ENCODE results near the gene HDLBP.

The HDLBP gene

DNA sequence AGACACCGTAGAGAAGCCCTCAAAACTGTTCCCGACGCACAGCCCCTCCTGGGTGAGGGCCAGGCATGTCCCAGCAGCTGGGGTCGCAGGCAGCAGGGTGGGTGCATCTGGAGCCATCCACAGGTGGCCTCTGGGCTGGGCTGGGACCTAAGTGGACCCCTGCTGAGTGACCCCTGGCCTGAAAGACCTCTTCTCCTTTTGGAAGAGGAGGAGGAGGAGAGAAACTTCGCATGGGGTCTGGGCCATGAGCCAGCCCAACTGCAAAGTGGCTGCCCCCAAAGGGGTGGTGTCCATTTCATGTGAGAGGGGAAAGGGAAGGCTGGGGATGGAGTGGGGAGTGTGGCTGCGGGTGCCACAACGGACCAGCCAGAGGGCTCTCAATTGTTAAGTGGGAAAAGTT lies 101.9 kb downstream of the HDLBP start:
- no peak for DNase-seq (ENCODE audit: low read depth)
- TF ChIP-seq, protein P1, sequence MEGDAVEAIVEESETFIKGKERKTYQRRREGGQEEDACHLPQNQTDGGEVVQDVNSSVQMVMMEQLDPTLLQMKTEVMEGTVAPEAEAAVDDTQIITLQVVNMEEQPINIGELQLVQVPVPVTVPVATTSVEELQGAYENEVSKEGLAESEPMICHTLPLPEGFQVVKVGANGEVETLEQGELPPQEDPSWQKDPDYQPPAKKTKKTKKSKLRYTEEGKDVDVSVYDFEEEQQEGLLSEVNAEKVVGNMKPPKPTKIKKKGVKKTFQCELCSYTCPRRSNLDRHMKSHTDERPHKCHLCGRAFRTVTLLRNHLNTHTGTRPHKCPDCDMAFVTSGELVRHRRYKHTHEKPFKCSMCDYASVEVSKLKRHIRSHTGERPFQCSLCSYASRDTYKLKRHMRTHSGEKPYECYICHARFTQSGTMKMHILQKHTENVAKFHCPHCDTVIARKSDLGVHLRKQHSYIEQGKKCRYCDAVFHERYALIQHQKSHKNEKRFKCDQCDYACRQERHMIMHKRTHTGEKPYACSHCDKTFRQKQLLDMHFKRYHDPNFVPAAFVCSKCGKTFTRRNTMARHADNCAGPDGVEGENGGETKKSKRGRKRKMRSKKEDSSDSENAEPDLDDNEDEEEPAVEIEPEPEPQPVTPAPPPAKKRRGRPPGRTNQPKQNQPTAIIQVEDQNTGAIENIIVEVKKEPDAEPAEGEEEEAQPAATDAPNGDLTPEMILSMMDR (IDR thresholded peaks at IDR 0.05; ENCODE audit: low read length, missing control alignments): no peak
- H3K4me3 ChIP-seq (replicated peaks; ENCODE audit: low read depth, low read length): no peak overlapping the region

GRCh38 chr2:241213041-241213440 lies 102.4 kb downstream of the HDLBP start:
- DNase-seq (ENCODE audit: low read depth): no peak
- TF ChIP-seq, protein P1 (IDR thresholded peaks at IDR 0.05; ENCODE audit: low read length, missing control alignments): no peak
- H3K4me3 ChIP-seq (replicated peaks; ENCODE audit: low read depth, low read length): no peak overlapping the region

DNA sequence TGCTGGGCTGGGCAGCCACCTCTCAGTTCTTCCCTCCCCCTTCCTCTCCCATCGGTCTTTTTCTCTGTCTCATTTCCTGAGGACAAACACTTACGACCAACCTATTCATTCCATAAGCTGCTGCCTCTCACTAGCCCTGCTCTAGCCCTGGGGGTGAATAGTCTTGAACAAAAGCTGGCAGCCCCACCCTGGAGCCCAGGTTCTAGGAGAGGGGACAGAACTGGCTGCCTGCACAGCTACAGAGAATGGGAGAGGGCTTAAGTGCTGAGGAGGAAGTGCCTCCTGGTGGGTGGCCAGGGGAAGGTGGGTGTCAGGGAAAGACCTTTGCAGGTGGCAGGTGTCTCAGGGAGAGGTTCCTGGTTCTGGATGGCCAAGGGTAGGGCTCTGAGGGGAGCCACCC lies 104.2 kb downstream of the HDLBP start:
- TF ChIP-seq, protein P1 (IDR thresholded peaks at IDR 0.05; ENCODE audit: low read length, missing control alignments): no peak
- no peak overlapping the region for H3K4me3 ChIP-seq (replicated peaks; ENCODE audit: low read depth, low read length)
- DNase-seq (ENCODE audit: low read depth): no peak

GRCh38 chr2:241209271-241209670 lies 106.2 kb downstream of the HDLBP start:
- TF ChIP-seq, protein P1 (IDR thresholded peaks at IDR 0.05; ENCODE audit: low read length, missing control alignments): no peak
- no peak overlapping the region for H3K4me3 ChIP-seq (replicated peaks; ENCODE audit: low read depth, low read length)
- DNase-seq (ENCODE audit: low read depth): no peak

DNA sequence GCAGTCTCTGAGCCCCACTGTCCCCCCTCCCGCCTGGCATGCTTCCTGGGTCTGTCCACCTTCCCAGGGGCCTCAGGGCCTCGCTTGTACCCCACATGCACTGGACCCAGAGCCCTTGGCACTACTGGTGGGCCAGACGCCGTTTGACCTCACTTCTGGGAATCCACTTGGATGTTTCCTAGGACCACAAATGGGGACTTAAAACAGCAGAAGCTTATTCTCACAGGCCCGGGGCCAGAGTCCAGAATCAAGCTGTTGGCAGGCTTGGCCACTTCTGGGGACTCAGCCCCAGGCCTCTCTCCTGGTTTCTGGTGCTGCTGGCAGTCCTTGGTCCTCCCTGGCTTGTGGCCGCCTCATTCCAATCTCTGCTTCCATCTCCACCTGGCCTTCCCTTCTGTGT lies 107.4 kb downstream of the HDLBP start:
- DNase-seq (ENCODE audit: low read depth): no peak
- TF ChIP-seq, protein P1 (IDR thresholded peaks at IDR 0.05; ENCODE audit: low read length, missing control alignments): no peak
- H3K4me3 ChIP-seq (replicated peaks; ENCODE audit: low read depth, low read length): no peak overlapping the region

DNA sequence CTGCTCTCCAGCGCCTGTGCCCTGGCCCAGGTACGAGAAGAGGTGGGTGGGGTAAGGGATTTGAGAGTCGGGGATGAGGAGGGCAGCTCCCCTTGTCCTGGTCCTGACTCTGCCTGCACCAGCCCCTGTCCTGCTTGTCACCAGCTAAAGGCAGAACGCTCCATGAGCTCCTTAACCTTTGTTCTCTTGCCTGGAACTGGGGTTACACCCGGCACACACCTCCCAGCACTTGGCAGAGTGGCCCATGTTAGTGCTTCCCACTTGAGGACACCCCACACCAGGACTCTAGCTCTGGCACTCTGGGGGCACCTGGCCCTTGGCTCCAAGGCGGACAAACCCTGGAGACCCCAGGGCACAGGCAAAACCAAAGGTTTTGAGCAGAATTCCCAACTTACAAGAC lies 107.8 kb downstream of the HDLBP start:
- DNase-seq (ENCODE audit: low read depth): no peak
- H3K4me3 ChIP-seq (replicated peaks; ENCODE audit: low read depth, low read length): no peak overlapping the region
- TF ChIP-seq, protein P1 (IDR thresholded peaks at IDR 0.05; ENCODE audit: low read length, missing control alignments): no peak

GRCh38 chr2:241207151-241207550 lies 108.3 kb downstream of the HDLBP start:
- DNase-seq (ENCODE audit: low read depth): no peak
- no peak overlapping the region for H3K4me3 ChIP-seq (replicated peaks; ENCODE audit: low read depth, low read length)
- TF ChIP-seq, protein P1 (IDR thresholded peaks at IDR 0.05; ENCODE audit: low read length, missing control alignments): no peak

Data from fibroblast of pulmonary artery (primary cell).